LHCN-M2 (cell line): Measurements from ENCODE around the gene SPARC. TPM values are rescaled to one million over a fixed set of nuclear protein-coding genes. Genes with fewer than 3 reads are reported as not detected.

Source experiments
- DNase-seq: peaks from one replicate; pipeline ENCODE4 v3.0.0-alpha.2; 2012; ENCODE audit warnings: low read depth
- total RNA-seq: library from RNA; depleted of rRNA; stranded (reverse); fragments of >200 nt; gene quantifications from 2 replicates; pipeline ENCODE4 v1.2.3, GENCODE V29; 2014; rRNA removed

Gene SPARC
- total RNA-seq, 1 experiment from 2014 or later: 1,163 TPM

- DNase-seq: no peak
Observed at GRCh38 chr5:151624476-151624875, 62.2 kb downstream of the SPARC start.

GRCh38 chr5:151622367-151623088, 64.2 kb downstream of the SPARC start:
- no peak for DNase-seq

GRCh38 chr5:151620461-151620840, 66.3 kb downstream of the SPARC start:
- no peak for DNase-seq

GRCh38 chr5:151619812-151620460, 66.8 kb downstream of the SPARC start:
- DNase-seq: no peak

- no peak for DNase-seq
Observed at GRCh38 chr5:151618907-151619306, 67.8 kb downstream of the SPARC start.

GRCh38 chr5:151617841-151618710, 68.6 kb downstream of the SPARC start:
- DNase-seq: peak; percentile 38

GRCh38 chr5:151617383-151617840, 69.3 kb downstream of the SPARC start:
- no peak for DNase-seq

GRCh38 chr5:151615431-151615830, 71.3 kb downstream of the SPARC start:
- no peak for DNase-seq

- DNase-seq: no peak
Observed at GRCh38 chr5:151614565-151614964, 72.2 kb downstream of the SPARC start.

- peak; percentile 94 for DNase-seq
Observed at GRCh38 chr5:151612689-151613427, 73.9 kb downstream of the SPARC start.

- no peak for DNase-seq
Observed at GRCh38 chr5:151611127-151611775, 75.5 kb downstream of the SPARC start.

Other genes starting within 250 kb of the SPARC start
- gene SLC36A1, start 239.3 kb downstream of the SPARC start, total RNA-seq: 6.5 and 11.7 TPM in 2 replicates
- gene FAT2, start 95.6 kb downstream of the SPARC start, total RNA-seq: 0.13 TPM in 1 of 2 replicates, not detected in the other
- 86.4 and 119 TPM in 2 replicates for gene ATOX1, start 71.7 kb upstream of the SPARC start, total RNA-seq
- 203 and 204 TPM in 2 replicates for gene G3BP1, start 85.0 kb upstream of the SPARC start, total RNA-seq
- gene GLRA1, start 237.9 kb upstream of the SPARC start, total RNA-seq: not detected in 2 replicates